Anterior cingulate cortex (tissue), 58 donors: ENCODE measurements around the gene PIEZO1.

Experiments used
- DNase-seq, 58 donors: peaks; one replicate each; lab custom pipeline; 2025; lab: John Stamatoyannopoulos, UW

The PIEZO1 gene

GRCh38 chr16:88713054-88713453 is 72.0 kb downstream of the PIEZO1 start:
- DNase-seq: no peak

DNA sequence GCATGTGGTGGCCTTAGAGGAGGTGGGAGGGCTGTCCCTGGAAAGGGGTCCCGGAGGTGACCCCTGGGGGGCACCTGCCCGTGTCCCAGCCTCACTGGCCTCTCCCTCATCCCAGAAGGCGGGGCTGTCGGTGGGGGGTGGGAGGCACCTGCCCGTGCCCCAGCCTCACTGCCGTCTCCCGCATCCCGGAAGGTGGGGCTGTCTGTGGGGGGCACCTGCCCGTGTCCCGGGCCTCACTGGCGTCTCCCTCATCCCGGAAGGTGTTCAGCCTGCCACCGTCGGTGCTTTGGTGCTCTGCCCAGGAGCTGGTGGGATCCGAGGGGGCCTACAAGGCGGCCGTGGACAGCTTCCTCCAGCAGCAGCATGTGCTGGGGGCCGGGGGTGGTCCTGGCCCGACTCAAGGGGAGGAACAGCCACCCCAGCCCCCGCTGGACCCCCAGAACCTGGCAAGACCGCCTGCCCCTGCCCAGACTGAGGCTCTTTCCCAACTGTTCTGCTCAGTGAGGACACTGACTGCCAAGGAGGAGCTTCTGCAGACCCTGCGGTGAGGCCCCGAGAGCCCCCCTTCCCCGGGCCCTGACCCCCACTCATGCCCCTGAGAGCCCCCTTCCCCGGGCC is 72.5 kb downstream of the PIEZO1 start:
- no peak for DNase-seq

DNA sequence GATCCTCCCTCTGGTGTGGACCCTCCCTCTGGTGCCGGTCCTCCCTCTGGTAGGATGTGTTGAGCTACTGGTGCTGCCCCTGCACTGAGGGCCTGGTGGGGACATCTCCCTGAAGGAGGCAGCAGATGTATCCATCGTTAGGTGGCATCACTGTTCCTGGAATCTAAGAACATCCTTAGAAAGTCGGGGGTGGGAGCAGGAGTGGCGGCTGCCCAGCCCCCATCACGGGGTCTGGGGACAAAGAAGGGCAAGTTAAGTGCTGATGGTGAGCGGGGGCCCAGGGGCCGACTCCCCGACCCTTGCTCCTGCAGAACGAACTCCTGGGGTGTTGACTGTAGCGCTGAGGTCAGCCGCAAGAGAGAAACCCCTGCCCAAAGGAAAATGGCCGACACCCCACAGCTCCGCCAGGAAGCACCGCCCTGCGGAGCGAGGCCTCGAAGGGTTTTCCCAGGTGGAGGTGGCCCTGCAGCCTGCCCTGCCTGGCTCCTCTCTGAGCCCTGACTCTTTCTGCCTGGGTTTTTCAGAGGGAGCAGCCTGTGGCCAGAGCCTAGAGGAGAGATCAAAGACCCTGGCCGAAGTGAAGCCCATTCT is 73.2 kb downstream of the PIEZO1 start:
- no peak for DNase-seq

DNA sequence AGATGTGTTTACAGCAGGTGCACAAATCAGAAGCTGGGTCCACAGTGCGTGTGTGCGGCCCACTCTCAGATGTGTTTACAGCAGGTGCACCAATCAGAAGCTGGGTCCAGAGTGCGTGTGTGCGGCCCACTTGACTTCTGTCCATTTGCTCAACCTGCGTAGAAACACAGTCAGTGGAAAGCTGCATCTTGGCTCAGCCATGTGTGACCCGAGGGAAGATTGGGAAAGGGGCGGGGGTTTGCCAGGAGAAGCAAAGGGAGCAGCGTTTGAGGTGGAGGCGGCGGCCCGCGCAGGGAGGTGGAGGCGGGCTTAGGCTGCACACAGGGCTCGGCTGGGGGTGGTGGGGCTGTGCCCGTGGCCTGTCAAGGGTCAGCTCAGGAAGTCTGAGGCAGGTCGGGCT is 74.5 kb downstream of the PIEZO1 start:
- no peak for DNase-seq

GRCh38 chr16:88706965-88707826 is 77.8 kb downstream of the PIEZO1 start:
- no peak for DNase-seq

- peak in 57 of 58 donors; percentile 15 to 92 (median 81) for DNase-seq
Observed at GRCh38 chr16:88706229-88706964, 78.6 kb downstream of the PIEZO1 start, which contains the start of the genes CTU2 and RNF166. CTU2 (plus strand) TSS chr16:88706503; CDS start chr16:88706531, 28 bp downstream. RNF166 (minus strand) TSS chr16:88706408; CDS start chr16:88706325, 83 bp downstream.

- no peak for DNase-seq
Observed at GRCh38 chr16:88705801-88706228, 79.2 kb downstream of the PIEZO1 start.

GRCh38 chr16:88705076-88705684 is 79.8 kb downstream of the PIEZO1 start:
- peak in 31 of 58 donors; percentile 8 to 61 (median 29) for DNase-seq

DNA sequence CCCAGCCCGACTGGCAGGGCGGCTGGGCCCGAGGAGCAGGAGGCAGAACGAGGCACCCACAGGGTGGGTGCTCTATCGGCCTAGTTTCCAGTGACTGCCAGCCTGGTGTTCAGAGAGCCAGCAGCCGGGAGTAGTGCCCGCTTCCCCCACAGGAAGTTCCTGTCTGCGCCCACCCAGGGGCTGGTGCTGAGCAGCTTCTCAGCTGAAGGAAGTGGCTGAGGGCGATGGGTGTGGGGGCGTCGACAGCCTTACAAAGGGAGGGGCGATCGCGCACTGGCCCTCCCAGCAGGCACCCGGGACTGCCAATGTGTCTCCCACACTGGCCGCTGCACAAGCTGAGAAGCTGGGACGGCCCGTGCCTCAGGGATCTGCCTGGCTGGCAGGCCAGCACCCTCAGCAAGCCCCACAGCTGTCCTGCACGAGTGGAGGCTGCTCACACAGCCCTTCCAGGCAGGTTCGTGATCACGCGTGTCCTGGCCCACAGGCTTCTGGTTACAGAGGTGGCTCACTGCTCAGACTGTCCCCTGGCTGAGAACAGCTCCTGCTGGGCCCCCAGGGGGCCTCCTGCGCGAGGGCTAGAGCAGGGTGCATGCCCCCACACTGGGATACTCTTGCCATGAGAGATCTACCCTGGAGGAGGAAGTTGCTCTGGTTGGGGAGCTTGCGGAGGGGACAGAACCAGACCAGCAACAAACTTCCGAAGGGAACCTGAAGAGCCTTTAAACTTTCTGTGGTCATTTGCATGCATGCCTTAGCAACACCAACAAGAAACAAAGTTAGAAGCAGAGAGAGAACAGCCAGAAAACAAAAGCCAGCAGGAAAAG is 81.3 kb downstream of the PIEZO1 start:
- DNase-seq: peak in 40 of 58 donors; percentile 16 to 74 (median 42)

- DNase-seq: no peak
Observed at GRCh38 chr16:88702371-88703210, 82.4 kb downstream of the PIEZO1 start.

DNA sequence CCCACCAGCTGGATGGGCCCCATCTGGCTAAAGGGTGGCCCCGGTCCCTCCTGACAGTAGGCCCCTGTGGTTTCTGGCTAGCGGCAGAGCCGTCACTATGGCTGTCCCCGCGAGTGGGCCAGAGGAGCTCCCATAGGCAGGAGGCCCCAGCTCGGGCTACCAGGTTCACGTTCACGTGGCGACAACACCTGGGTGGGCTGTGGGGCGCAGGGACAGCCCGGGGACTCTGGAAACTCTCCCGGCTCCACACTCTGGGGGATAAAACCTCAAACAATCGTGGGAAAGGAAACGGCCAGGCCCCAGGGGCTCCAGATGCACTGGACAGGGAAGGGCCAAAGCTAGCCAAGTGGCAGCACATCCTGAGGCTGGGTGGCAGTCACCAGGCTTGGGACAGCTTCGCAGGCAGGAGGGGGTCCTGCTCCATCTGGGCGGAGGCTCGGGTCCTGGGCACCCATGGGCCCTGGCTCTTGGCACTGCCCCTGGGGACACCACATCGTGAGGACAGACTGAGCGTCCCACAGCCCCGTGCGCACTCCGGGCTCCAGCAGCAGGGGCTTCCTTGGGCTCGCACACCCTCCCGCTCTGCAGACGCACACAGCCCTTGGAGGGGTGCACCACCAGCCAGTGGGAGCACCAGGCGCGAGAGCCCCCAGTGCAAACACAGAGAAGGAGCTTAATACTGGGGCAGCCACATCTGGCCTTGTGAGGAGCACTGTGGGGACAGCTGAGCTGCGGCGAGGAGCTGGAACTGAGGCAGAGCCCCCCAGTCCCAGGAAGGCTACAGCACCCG is 83.2 kb downstream of the PIEZO1 start:
- DNase-seq: no peak

- DNase-seq: peak in 44 of 58 donors; percentile 13 to 68 (median 45)
Observed at GRCh38 chr16:88700636-88701482, 84.2 kb downstream of the PIEZO1 start.

- DNase-seq: no peak
Observed at GRCh38 chr16:88700322-88700635, 84.7 kb downstream of the PIEZO1 start.

DNA sequence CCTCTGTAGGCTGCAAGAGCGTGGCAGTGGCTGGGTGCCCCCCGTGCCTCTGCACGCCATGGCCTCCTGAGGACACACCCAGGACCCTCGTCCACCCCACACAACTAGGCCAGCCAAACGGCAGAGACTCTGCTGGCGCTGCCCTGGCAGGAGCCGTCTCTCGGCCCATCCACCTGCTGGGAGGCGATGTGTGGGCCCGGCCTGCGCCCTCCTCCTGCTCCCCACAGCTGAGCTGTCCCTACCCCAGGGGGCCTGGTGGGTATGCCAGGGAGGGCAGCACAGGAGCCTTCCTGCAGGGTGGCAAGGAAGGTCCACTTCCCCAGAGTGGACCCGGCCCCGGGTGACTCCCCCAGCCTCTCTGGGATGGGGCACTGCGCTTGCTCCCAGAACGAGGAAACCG is 85.8 kb downstream of the PIEZO1 start:
- DNase-seq: no peak

- DNase-seq: no peak
Observed at GRCh38 chr16:88698646-88699045, 86.4 kb downstream of the PIEZO1 start.

DNA sequence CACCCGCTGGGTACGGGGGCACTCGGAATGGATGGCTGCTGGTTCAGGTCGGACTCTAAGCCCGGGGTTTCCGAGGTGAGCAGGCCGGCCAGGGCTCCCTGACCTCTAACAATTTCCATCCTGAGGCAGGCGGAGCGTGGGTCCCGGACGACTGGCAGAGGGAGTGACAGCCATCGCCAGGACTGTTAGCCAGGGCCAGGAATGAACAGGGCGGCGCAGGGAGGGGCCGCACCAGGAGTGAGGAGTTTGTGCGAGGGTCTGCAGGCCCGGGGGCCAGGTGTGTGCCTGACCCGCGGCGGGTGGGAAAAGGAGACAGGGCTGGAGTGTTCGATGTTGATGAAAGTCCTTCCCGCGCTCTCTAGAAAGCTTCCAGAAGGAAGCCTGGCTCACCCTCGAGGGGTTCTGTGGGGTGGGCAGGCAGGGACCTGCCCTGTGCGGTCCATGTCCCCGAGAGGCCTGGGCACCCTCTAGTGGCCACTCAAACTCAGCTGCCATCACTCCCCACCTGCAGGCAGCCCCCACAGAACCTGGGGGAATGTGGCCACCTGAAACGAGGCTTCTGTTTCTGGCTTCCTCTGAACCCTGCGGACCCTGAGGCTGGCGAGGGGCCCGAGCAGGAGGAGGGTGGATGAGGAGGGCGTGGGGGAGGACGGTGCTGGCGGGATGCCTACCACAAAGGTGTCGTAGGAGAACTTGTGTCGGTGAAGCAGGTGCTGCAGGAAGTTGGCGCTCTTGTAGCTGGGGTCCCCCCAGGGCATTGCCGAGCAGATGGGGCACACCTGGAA is 87.0 kb downstream of the PIEZO1 start:
- no peak for DNase-seq
